Caco-2 (cell line): Measurements from ENCODE around the gene CYP4V2. TPM values are rescaled to one million over a fixed set of nuclear protein-coding genes. Genes with fewer than 3 reads are reported as not detected.

Experiments
- BruUV-seq: library from RNA; stranded (reverse); fragments of 400-500 nt; replicated peaks from 2 replicates; lab custom pipeline; 2021; lab: Mats Ljungman, UMichigan
- CTCF ChIA-PET: fragments of 300-600 bp; sonication (Branson Sonifier 250); formaldehyde crosslinking; loops from one replicate; lab custom pipeline; 2022; ENCODE audit warnings: antibody characterized with exemption; lab: Charles Lee
- POLR2A ChIA-PET: fragments of 300-600 bp; sonication (Branson Sonifier 250); formaldehyde crosslinking; loops from one replicate; lab custom pipeline; 2022; ENCODE audit warnings: antibody characterized with exemption; lab: Charles Lee
- DNase-seq, 2 experiments: peaks; one replicate each; pipeline versions ENCODE4 v3.0.0 to v3.0.0-alpha.2; 2020 to 2022
- H3K27me3 ChIP-seq: replicated peaks from 2 replicates; pipeline ENCODE4 v1.6.0; 2011; ENCODE audit warnings: low read length; ENCODE audit not compliant: control insufficient read depth, insufficient read depth
- H3K36me3 ChIP-seq: 2 replicates; pipeline ENCODE4 v1.5.1; 2011; ENCODE audit warnings: low read length; ENCODE audit not compliant: control insufficient read depth, insufficient read depth
- H3K4me1 ChIP-seq: fragments of 250-450 bp; sonication (Bioruptor Pico); 2 replicates; pipeline ENCODE4 v1.5.1; 2020; ENCODE audit warnings: mild to moderate bottlenecking
- H3K4me3 ChIP-seq: 2 replicates; pipeline ENCODE4 v1.5.1; 2011; ENCODE audit warnings: low read depth, mild to moderate bottlenecking, control low read depth, low read length
- H3K9me3 ChIP-seq: fragments of 250-450 bp; sonication (Bioruptor Pico); 2 replicates; pipeline ENCODE4 v1.5.1; 2020; ENCODE audit warnings: mild to moderate bottlenecking, moderate library complexity
- H3K27ac Mint-ChIP-seq: one replicate; pipeline ENCODE4 v1.8.0; 2022; ENCODE audit warnings: mixed read lengths; ENCODE audit not compliant: unreplicated experiment
- H3K27me3 Mint-ChIP-seq: one replicate; pipeline ENCODE4 v1.8.0; 2022; ENCODE audit warnings: mixed read lengths; ENCODE audit not compliant: insufficient read depth, unreplicated experiment
- H3K36me3 Mint-ChIP-seq: one replicate; pipeline ENCODE4 v1.8.0; 2022; ENCODE audit warnings: mild to moderate bottlenecking, mixed read lengths; ENCODE audit not compliant: insufficient read depth, unreplicated experiment
- H3K4me1 Mint-ChIP-seq: one replicate; pipeline ENCODE4 v1.8.0; 2022; ENCODE audit warnings: low read depth, mixed read lengths; ENCODE audit not compliant: unreplicated experiment
- H3K4me3 Mint-ChIP-seq: one replicate; pipeline ENCODE4 v1.8.0; 2022; ENCODE audit warnings: mild to moderate bottlenecking, moderate library complexity, mixed read lengths; ENCODE audit not compliant: unreplicated experiment
- H3K9me3 Mint-ChIP-seq: one replicate; pipeline ENCODE4 v1.8.0; 2022; ENCODE audit warnings: mixed read lengths; ENCODE audit not compliant: unreplicated experiment
- intact Hi-C: fragments of 100-400 bp; cut with micrococcal nuclease; formaldehyde crosslinking; loops from one replicate; pipeline ENCODE4 v1.10.0; 2022; ENCODE audit not compliant: unreplicated experiment
- total RNA-seq: library from RNA; stranded (reverse); gene quantifications from 2 replicates; pipeline ENCODE4 v1.2.3, GENCODE V29; 2022
- TF ChIP-seq, protein P1 (sequence below), 2 experiments: fragments of 200-600 bp in 1 of 2; IDR thresholded peaks; 1 replicate in 1 of 2; 2 replicates in 1 of 2; pipeline versions ENCODE4 v1.5.1 to v1.8.0; 2011 to 2022; ENCODE audit warnings: antibody characterized with exemption in 1 of 2, control low read depth in 1 of 2, inconsistent platforms in 1 of 2, low read depth in 1 of 2, low read length in 1 of 2, mild to moderate bottlenecking in 1 of 2, moderate library complexity in 1 of 2; ENCODE audit not compliant: insufficient read depth in 1 of 2, severe bottlenecking in 1 of 2, unreplicated experiment in 1 of 2

The CYP4V2 gene
- total RNA-seq, 1 experiment from 2014 or later = 2.1 TPM

DNA sequence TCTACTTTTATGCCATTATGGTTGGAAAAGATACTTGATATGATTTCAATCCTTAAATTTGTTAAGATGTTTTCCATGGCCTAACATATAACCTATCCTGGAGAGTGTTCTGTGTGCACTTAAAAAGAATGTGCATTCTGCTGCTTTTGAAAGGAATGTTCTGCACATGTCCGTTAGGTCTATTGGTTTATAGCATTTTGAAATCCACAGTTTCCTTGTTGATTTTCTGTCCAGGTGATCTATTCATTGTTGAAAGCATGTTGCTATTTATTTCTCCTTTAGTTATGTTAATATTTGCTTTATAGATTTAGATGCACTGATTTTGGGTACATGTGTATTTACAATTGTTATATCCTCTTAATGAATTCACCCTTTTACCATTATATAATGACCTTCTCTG is 30.3 kb downstream of the CYP4V2 start:
- TF ChIP-seq, protein P1, sequence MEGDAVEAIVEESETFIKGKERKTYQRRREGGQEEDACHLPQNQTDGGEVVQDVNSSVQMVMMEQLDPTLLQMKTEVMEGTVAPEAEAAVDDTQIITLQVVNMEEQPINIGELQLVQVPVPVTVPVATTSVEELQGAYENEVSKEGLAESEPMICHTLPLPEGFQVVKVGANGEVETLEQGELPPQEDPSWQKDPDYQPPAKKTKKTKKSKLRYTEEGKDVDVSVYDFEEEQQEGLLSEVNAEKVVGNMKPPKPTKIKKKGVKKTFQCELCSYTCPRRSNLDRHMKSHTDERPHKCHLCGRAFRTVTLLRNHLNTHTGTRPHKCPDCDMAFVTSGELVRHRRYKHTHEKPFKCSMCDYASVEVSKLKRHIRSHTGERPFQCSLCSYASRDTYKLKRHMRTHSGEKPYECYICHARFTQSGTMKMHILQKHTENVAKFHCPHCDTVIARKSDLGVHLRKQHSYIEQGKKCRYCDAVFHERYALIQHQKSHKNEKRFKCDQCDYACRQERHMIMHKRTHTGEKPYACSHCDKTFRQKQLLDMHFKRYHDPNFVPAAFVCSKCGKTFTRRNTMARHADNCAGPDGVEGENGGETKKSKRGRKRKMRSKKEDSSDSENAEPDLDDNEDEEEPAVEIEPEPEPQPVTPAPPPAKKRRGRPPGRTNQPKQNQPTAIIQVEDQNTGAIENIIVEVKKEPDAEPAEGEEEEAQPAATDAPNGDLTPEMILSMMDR (IDR thresholded peaks at IDR 0.05; ENCODE audit: insufficient read depth in 1 of 2, low read depth in 1 of 2, low read length in 1 of 2, severe bottlenecking in 1 of 2, unreplicated experiment in 1 of 2) = no peak
- H3K27me3 Mint-ChIP-seq = peaks cover 12% of the 10 kb centered on the region
- peaks cover 5% of the 10 kb centered on the region for H3K36me3 Mint-ChIP-seq
- H3K9me3 ChIP-seq = 0 out of 2 replicates have a peak, but pooled peaks cover 3% of the 10 kb centered on the region
- no TSS peak for BruUV-seq
- no peaks in the 10 kb centered on the region for H3K36me3 ChIP-seq
- H3K27ac Mint-ChIP-seq = no peak overlapping the region
- ChIA-PET CTCF (no interaction called here), POLR2A (no interaction called here)
- intact Hi-C loops = no loop called here
- H3K4me1 ChIP-seq = no peaks in the 10 kb centered on the region
- H3K4me3 Mint-ChIP-seq = no peak overlapping the region
- H3K4me1 Mint-ChIP-seq = no peaks in the 10 kb centered on the region
- peaks cover 24% of the 10 kb centered on the region for H3K9me3 Mint-ChIP-seq
- no peak overlapping the region for H3K4me3 ChIP-seq
- no peaks in the 10 kb centered on the region for H3K27me3 ChIP-seq
- DNase-seq = no peak

DNA sequence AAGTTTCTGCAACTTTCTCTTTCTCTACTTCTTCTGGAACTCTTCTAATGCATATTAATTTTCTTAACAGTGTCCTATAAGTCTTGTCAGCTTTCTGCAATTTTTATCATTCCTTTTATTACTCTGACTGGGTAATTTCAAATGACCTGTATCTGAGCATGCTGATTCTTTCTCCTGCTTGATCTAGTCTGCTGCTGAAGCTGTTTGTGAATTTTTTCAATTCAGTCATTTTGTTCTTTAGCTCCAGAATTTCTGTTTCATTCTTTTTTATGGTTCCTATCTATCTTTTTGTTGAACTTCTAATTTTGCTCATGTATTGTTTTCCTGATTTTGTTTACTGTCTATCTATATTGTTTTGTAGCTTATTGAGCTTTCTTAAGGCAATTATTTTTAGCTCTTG is 34.5 kb downstream of the CYP4V2 start:
- POLR2A ChIA-PET = no interaction called here
- DNase-seq = no peak
- Mint-ChIP-seq H3K27ac (no peak overlapping the region), H3K27me3 (peaks cover 12% of the 10 kb centered on the region), H3K36me3 (peaks cover 5% of the 10 kb centered on the region), H3K9me3 (peaks cover 24% of the 10 kb centered on the region), H3K4me3 (no peak overlapping the region), H3K4me1 (no peaks in the 10 kb centered on the region)
- no TSS peak for BruUV-seq
- no peaks in the 10 kb centered on the region for H3K27me3 ChIP-seq
- no peak overlapping the region for H3K4me3 ChIP-seq
- H3K4me1 ChIP-seq = no peaks in the 10 kb centered on the region
- intact Hi-C loops = no loop called here
- no peaks in the 10 kb centered on the region for H3K36me3 ChIP-seq
- H3K9me3 ChIP-seq = 0 out of 2 replicates have a peak, but pooled peaks cover 3% of the 10 kb centered on the region
- CTCF ChIA-PET = no interaction called here
- TF ChIP-seq, protein P1 (IDR thresholded peaks at IDR 0.05; ENCODE audit: insufficient read depth in 1 of 2, low read depth in 1 of 2, low read length in 1 of 2, severe bottlenecking in 1 of 2, unreplicated experiment in 1 of 2) = no peak

DNA sequence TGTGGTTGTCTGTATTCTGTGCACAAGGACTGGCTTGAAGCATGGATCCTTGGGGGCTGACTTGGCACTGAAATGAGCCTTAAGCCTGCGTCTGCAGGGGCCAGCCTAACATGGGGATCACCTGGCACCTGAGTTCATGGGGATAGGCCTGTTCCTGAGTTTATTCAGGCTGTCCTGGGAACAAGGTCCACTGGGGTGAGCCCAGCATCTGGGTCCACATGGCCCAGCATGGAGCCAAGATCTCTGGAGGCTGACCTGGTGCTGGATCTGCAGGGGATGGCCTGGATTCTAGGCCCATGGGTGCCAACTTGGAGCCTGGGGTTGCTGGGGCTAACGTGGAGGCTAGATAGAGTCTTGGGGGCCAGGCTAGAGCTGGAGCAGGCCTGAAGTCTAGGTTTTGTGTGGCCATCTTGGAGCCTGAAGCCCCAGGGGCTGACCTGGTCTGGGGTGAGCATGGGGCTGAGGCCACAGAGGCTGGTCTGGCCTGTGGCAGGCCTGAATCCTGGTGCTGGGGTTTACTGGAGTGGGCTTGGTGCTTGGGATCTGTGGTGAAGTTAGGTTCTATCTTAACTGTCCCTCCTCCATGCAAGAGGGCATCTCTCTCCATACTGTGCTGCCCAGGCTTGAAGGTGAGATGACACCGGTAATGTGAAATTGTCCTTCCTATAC is 35.3 kb downstream of the CYP4V2 start:
- Mint-ChIP-seq H3K9me3 (peaks cover 24% of the 10 kb centered on the region), H3K27ac (no peak overlapping the region), H3K4me3 (no peak overlapping the region), H3K4me1 (no peaks in the 10 kb centered on the region), H3K27me3 (peaks cover 8% of the 10 kb centered on the region), H3K36me3 (peaks cover 5% of the 10 kb centered on the region)
- Histone ChIP-seq H3K4me1 (no peaks in the 10 kb centered on the region), H3K9me3 (0 out of 2 replicates have a peak, but pooled peaks cover 3% of the 10 kb centered on the region), H3K27me3 (no peaks in the 10 kb centered on the region), H3K36me3 (no peaks in the 10 kb centered on the region), H3K4me3 (no peak overlapping the region)
- POLR2A ChIA-PET = no interaction called here
- CTCF ChIA-PET = no interaction called here
- DNase-seq = no peak
- intact Hi-C loops = no loop called here
- TF ChIP-seq, protein P1 (IDR thresholded peaks at IDR 0.05; ENCODE audit: insufficient read depth in 1 of 2, low read depth in 1 of 2, low read length in 1 of 2, severe bottlenecking in 1 of 2, unreplicated experiment in 1 of 2) = no peak
- no TSS peak for BruUV-seq
